Loucy (cell line): Measurements from ENCODE around the gene KIFC3.

Source experiments
- CTCF ChIP-seq: fragments of 200-600 bp; sonication (generic); conservative IDR thresholded peaks from 2 replicates; pipeline ENCODE4 v1.5.1; 2014; ENCODE audit warnings: mild to moderate bottlenecking, antibody characterized with exemption, low read length
- EZH2phosphoT487 ChIP-seq: fragments of 200-600 bp; IDR thresholded peaks from 2 replicates; pipeline ENCODE4 v1.6.1; 2018; ENCODE audit warnings: antibody characterized with exemption, mild to moderate bottlenecking, moderate library complexity, borderline replicate concordance

- TF ChIP-seq CTCF (no peak), EZH2phosphoT487 (no peak)
Observed at GRCh38 chr16:57822018-57822553, 19.8 kb upstream of the KIFC3 start.
